ENCODE data around the gene CCNDBP1. TPM values are rescaled to one million over a fixed set of nuclear protein-coding genes. Genes with fewer than 3 reads are reported as not detected.

Gene CCNDBP1
- total RNA-seq, 5 donors from 2014 or later (not counting 1 experiment from before 2014, with no cell fraction given): 91.3 to 103 (median 102) TPM

GRCh38 chr15:43212951-43213350, 27.7 kb downstream of the CCNDBP1 start:
- H3K9me3 Mint-ChIP-seq: no peaks in the 10 kb centered on the region
- H3K27me3 Mint-ChIP-seq: peaks cover 9 to 21% of the 10 kb centered on the region in 2 donors
- H3K4me1 Mint-ChIP-seq: no peaks in the 10 kb centered on the region
- peaks cover 0 to 39% of the 10 kb centered on the region in 2 experiments for H3K27me3 ChIP-seq (replicated peaks in 1 of 2; ENCODE audit: control insufficient read depth in 2 of 2, extremely low read depth in 1 of 2, insufficient read depth in 2 of 2, low read length in 1 of 2)
- no peak overlapping the region for H3K27ac Mint-ChIP-seq
- H3K4me3 ChIP-seq (ENCODE audit: control insufficient read depth in 1 of 2, extremely low read depth in 1 of 2, low read length in 1 of 2): no peak overlapping the region
- DNase-seq: no peak
- H3K9me3 ChIP-seq: no peaks in the 10 kb centered on the region
- no peak overlapping the region for H3K4me3 Mint-ChIP-seq
- ATAC-seq (replicated peaks in 1 of 4): no peak
- H3K36me3 Mint-ChIP-seq: no peaks in the 10 kb centered on the region
- no peaks in the 10 kb centered on the region for H3K36me3 ChIP-seq (ENCODE audit: control insufficient read depth in 2 of 2, extremely low read depth in 1 of 2, insufficient read depth in 1 of 2, low read length in 1 of 2)
- ChIA-PET CTCF (interaction anchor here (0.6 to 1.9 kb wide), 2 partner anchors 13 to 60 kb away, joined by 3 to 4 read pairs; no protein-coding TSS in a partner anchor), POLR2A (no interaction called here)
- H3K27ac ChIP-seq (ENCODE audit: low read length): no peak overlapping the region
- H3K4me1 ChIP-seq (ENCODE audit: control insufficient read depth in 1 of 2, extremely low read depth in 1 of 2, insufficient read depth in 2 of 2, low read length in 2 of 2): no peaks in the 10 kb centered on the region

- Mint-ChIP-seq H3K9me3 (no peaks in the 10 kb centered on the region), H3K27ac (no peak overlapping the region), H3K36me3 (no peaks in the 10 kb centered on the region), H3K4me3 (no peak overlapping the region), H3K27me3 (peaks cover 8 to 18% of the 10 kb centered on the region in 2 donors), H3K4me1 (no peaks in the 10 kb centered on the region)
- DNase-seq: no peak
- no peaks in the 10 kb centered on the region for H3K4me1 ChIP-seq (ENCODE audit: control insufficient read depth in 1 of 2, extremely low read depth in 1 of 2, insufficient read depth in 2 of 2, low read length in 2 of 2)
- ATAC-seq (replicated peaks in 1 of 4): no peak
- WGBS (ENCODE audit: insufficient coverage): 75% methylated on average over 4 of the region's 5 CpGs
- H3K4me3 ChIP-seq (ENCODE audit: control insufficient read depth in 1 of 2, extremely low read depth in 1 of 2, low read length in 1 of 2): no peak overlapping the region
- peaks cover 0 to 34% of the 10 kb centered on the region in 2 experiments for H3K27me3 ChIP-seq (replicated peaks in 1 of 2; ENCODE audit: control insufficient read depth in 2 of 2, extremely low read depth in 1 of 2, insufficient read depth in 2 of 2, low read length in 1 of 2)
- no peaks in the 10 kb centered on the region for H3K36me3 ChIP-seq (ENCODE audit: control insufficient read depth in 2 of 2, extremely low read depth in 1 of 2, insufficient read depth in 1 of 2, low read length in 1 of 2)
- H3K9me3 ChIP-seq: no peaks in the 10 kb centered on the region
- CTCF ChIA-PET: interaction anchor here (0.6 to 1.9 kb wide), 2 partner anchors 12 to 60 kb away, joined by 3 to 4 read pairs; no protein-coding TSS in a partner anchor
- H3K27ac ChIP-seq (ENCODE audit: low read length): no peak overlapping the region
- POLR2A ChIA-PET: no interaction called here
Measured at GRCh38 chr15:43213466-43213865, 28.3 kb downstream of the CCNDBP1 start.

GRCh38 chr15:43214169-43214568, 29.0 kb downstream of the CCNDBP1 start:
- WGBS (ENCODE audit: insufficient coverage): 71% methylated on average over 7 of the region's 8 CpGs
- DNase-seq (no peak), ATAC-seq (replicated peaks in 1 of 4) (no peak)
- no peaks in the 10 kb centered on the region for H3K36me3 Mint-ChIP-seq
- CTCF ChIA-PET: interaction anchor here in 1 of 2 donors (1.9 kb wide), 1 partner anchor 12 kb away, joined by 4 read pairs; no protein-coding TSS in a partner anchor
- no peak overlapping the region for H3K4me3 Mint-ChIP-seq
- Histone ChIP-seq H3K27me3 (replicated peaks in 1 of 2; ENCODE audit: control insufficient read depth in 2 of 2, extremely low read depth in 1 of 2, insufficient read depth in 2 of 2, low read length in 1 of 2) (peaks cover 0 to 30% of the 10 kb centered on the region in 2 experiments), H3K9me3 (no peaks in the 10 kb centered on the region), H3K4me1 (ENCODE audit: control insufficient read depth in 1 of 2, extremely low read depth in 1 of 2, insufficient read depth in 2 of 2, low read length in 2 of 2) (no peaks in the 10 kb centered on the region), H3K27ac (ENCODE audit: low read length) (no peak overlapping the region), H3K36me3 (ENCODE audit: control insufficient read depth in 2 of 2, extremely low read depth in 1 of 2, insufficient read depth in 1 of 2, low read length in 1 of 2) (no peaks in the 10 kb centered on the region), H3K4me3 (ENCODE audit: control insufficient read depth in 1 of 2, extremely low read depth in 1 of 2, low read length in 1 of 2) (no peak overlapping the region)
- H3K27ac Mint-ChIP-seq: no peak overlapping the region
- no peaks in the 10 kb centered on the region for H3K9me3 Mint-ChIP-seq
- POLR2A ChIA-PET: no interaction called here
- H3K4me1 Mint-ChIP-seq: no peaks in the 10 kb centered on the region
- peaks cover 3 to 12% of the 10 kb centered on the region in 2 donors for H3K27me3 Mint-ChIP-seq

- Mint-ChIP-seq H3K4me3 (no peak overlapping the region), H3K27ac (no peak overlapping the region), H3K9me3 (no peaks in the 10 kb centered on the region), H3K36me3 (no peaks in the 10 kb centered on the region), H3K27me3 (peaks cover 3 to 10% of the 10 kb centered on the region in 2 donors), H3K4me1 (no peaks in the 10 kb centered on the region)
- ATAC-seq (replicated peaks in 1 of 4) (no peak), DNase-seq (no peak)
- H3K27ac ChIP-seq (ENCODE audit: low read length): no peak overlapping the region
- H3K4me3 ChIP-seq (ENCODE audit: control insufficient read depth in 1 of 2, extremely low read depth in 1 of 2, low read length in 1 of 2): no peak overlapping the region
- peaks cover 0 to 30% of the 10 kb centered on the region in 2 experiments for H3K27me3 ChIP-seq (replicated peaks in 1 of 2; ENCODE audit: control insufficient read depth in 2 of 2, extremely low read depth in 1 of 2, insufficient read depth in 2 of 2, low read length in 1 of 2)
- H3K4me1 ChIP-seq (ENCODE audit: control insufficient read depth in 1 of 2, extremely low read depth in 1 of 2, insufficient read depth in 2 of 2, low read length in 2 of 2): no peaks in the 10 kb centered on the region
- H3K9me3 ChIP-seq: no peaks in the 10 kb centered on the region
- POLR2A ChIA-PET: no interaction called here
- H3K36me3 ChIP-seq (ENCODE audit: control insufficient read depth in 2 of 2, extremely low read depth in 1 of 2, insufficient read depth in 1 of 2, low read length in 1 of 2): no peaks in the 10 kb centered on the region
- CTCF ChIA-PET: interaction anchor here in 1 of 2 donors (1.9 kb wide), 1 partner anchor 11 kb away, joined by 4 read pairs; no protein-coding TSS in a partner anchor
- 100% methylated on average over 4 of the region's 6 CpGs for WGBS (ENCODE audit: insufficient coverage)
Measured at GRCh38 chr15:43214592-43215295, 29.5 kb downstream of the CCNDBP1 start.

- Mint-ChIP-seq H3K9me3 (no peaks in the 10 kb centered on the region), H3K4me3 (no peak overlapping the region), H3K36me3 (no peaks in the 10 kb centered on the region), H3K27me3 (peaks cover 3 to 4% of the 10 kb centered on the region in 2 donors), H3K27ac (no peak overlapping the region), H3K4me1 (no peaks in the 10 kb centered on the region)
- Histone ChIP-seq H3K4me1 (ENCODE audit: control insufficient read depth in 1 of 2, extremely low read depth in 1 of 2, insufficient read depth in 2 of 2, low read length in 2 of 2) (no peaks in the 10 kb centered on the region), H3K36me3 (ENCODE audit: control insufficient read depth in 2 of 2, extremely low read depth in 1 of 2, insufficient read depth in 1 of 2, low read length in 1 of 2) (no peaks in the 10 kb centered on the region), H3K27me3 (replicated peaks in 1 of 2; ENCODE audit: control insufficient read depth in 2 of 2, extremely low read depth in 1 of 2, insufficient read depth in 2 of 2, low read length in 1 of 2) (peaks cover 0 to 19% of the 10 kb centered on the region in 2 experiments), H3K9me3 (no peaks in the 10 kb centered on the region), H3K4me3 (ENCODE audit: control insufficient read depth in 1 of 2, extremely low read depth in 1 of 2, low read length in 1 of 2) (no peak overlapping the region), H3K27ac (ENCODE audit: low read length) (no peak overlapping the region)
- ATAC-seq (replicated peaks in 1 of 4): no peak
- ChIA-PET POLR2A (no interaction called here), CTCF (interaction anchor here in 1 of 2 donors (0.8 kb wide), 1 partner anchor 10 kb away, joined by 4 read pairs; no protein-coding TSS in a partner anchor)
- WGBS (ENCODE audit: insufficient coverage): 80% methylated on average over 4 of the region's 7 CpGs
- no peak for DNase-seq
Measured at GRCh38 chr15:43215961-43216360, 30.8 kb downstream of the CCNDBP1 start.

- Histone ChIP-seq H3K4me3 (ENCODE audit: control insufficient read depth in 1 of 2, extremely low read depth in 1 of 2, low read length in 1 of 2) (no peak overlapping the region), H3K9me3 (no peaks in the 10 kb centered on the region), H3K27ac (ENCODE audit: low read length) (no peak overlapping the region), H3K27me3 (replicated peaks in 1 of 2; ENCODE audit: control insufficient read depth in 2 of 2, extremely low read depth in 1 of 2, insufficient read depth in 2 of 2, low read length in 1 of 2) (peaks cover 0 to 10% of the 10 kb centered on the region in 2 experiments), H3K4me1 (ENCODE audit: control insufficient read depth in 1 of 2, extremely low read depth in 1 of 2, insufficient read depth in 2 of 2, low read length in 2 of 2) (no peaks in the 10 kb centered on the region), H3K36me3 (ENCODE audit: control insufficient read depth in 2 of 2, extremely low read depth in 1 of 2, insufficient read depth in 1 of 2, low read length in 1 of 2) (no peaks in the 10 kb centered on the region)
- no peaks in the 10 kb centered on the region for H3K9me3 Mint-ChIP-seq
- no peak overlapping the region for H3K4me3 Mint-ChIP-seq
- H3K4me1 Mint-ChIP-seq: no peaks in the 10 kb centered on the region
- peak in 2 of 35 experiments; percentile 4 to 17 for DNase-seq
- H3K27ac Mint-ChIP-seq: no peak overlapping the region
- 95% methylated on average over 3 of the region's 13 CpGs for WGBS (ENCODE audit: insufficient coverage)
- CTCF ChIA-PET: no interaction called here
- POLR2A ChIA-PET: no interaction called here
- no peak for ATAC-seq (replicated peaks in 1 of 4)
- H3K27me3 Mint-ChIP-seq: peaks cover 4 to 7% of the 10 kb centered on the region in 2 donors
- H3K36me3 Mint-ChIP-seq: no peaks in the 10 kb centered on the region
Measured at GRCh38 chr15:43218908-43219706, 33.9 kb downstream of the CCNDBP1 start.

Data from T-cell (primary cell).